ENCODE data around the gene CLCA1.

DNA sequence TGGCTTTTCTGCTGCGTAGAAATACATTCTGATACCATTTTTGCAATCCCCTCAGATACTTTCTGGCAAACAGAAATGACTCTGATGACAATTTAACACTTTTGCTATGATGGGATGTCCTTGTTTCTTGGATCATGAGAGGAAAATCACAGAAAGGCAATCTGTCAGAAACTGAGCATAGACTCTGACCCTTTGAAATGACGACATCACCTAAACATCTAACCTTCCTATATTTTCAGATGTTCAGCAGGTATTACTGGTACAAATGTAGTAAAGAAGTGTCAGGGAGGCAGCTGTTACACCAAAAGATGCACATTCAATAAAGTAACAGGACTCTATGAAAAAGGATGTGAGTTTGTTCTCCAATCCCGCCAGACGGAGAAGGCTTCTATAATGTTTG, 13.2 kb downstream of the CLCA1 start:
- TF ChIP-seq, protein P1, sequence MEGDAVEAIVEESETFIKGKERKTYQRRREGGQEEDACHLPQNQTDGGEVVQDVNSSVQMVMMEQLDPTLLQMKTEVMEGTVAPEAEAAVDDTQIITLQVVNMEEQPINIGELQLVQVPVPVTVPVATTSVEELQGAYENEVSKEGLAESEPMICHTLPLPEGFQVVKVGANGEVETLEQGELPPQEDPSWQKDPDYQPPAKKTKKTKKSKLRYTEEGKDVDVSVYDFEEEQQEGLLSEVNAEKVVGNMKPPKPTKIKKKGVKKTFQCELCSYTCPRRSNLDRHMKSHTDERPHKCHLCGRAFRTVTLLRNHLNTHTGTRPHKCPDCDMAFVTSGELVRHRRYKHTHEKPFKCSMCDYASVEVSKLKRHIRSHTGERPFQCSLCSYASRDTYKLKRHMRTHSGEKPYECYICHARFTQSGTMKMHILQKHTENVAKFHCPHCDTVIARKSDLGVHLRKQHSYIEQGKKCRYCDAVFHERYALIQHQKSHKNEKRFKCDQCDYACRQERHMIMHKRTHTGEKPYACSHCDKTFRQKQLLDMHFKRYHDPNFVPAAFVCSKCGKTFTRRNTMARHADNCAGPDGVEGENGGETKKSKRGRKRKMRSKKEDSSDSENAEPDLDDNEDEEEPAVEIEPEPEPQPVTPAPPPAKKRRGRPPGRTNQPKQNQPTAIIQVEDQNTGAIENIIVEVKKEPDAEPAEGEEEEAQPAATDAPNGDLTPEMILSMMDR (conservative IDR thresholded peaks at IDR 0.05; ENCODE audit: low read depth, low read length) = no peak
- TF ChIP-seq EZH2 (IDR thresholded peaks at IDR 0.05; ENCODE audit: low read length, unreplicated experiment) = no peak
- no peak for TF ChIP-seq EZH2phosphoT487 (IDR thresholded peaks at IDR 0.05; ENCODE audit: borderline replicate concordance, low read length)
